Heart left ventricle (tissue), 16 donors: ENCODE data around the gene RIOX2. TPM values are rescaled to one million over a fixed set of nuclear protein-coding genes. Genes with fewer than 3 reads are reported as not detected.

Experiments used
- ATAC-seq, 4 donors: fragments of 200-7000 bp; cut with Tn5 transposase; one replicate each; pipeline ENCODE4 v1.9.1; 2020 to 2022; ENCODE audit warnings: moderate library complexity in 4 of 4, mild to moderate bottlenecking in 3 of 4, moderate number of reproducible peaks in 1 of 4
- DNase-seq, 5 donors: peaks; one replicate each; pipeline ENCODE4 v3.0.0-alpha.2; 2020
- H3K27ac ChIP-seq, 12 donors: fragments of 200-600 bp; sonication (generic) in 4 of 12; one replicate each; pipeline versions ENCODE4 v1.5.0 to v1.8.0; 2016 to 2022; ENCODE audit warnings: mild to moderate bottlenecking in 2 of 12
- H3K27me3 ChIP-seq, 9 donors: fragments of 200-600 bp; sonication (generic) in 2 of 9; one replicate each; pipeline versions ENCODE4 v1.5.1 to v1.8.0; 2016 to 2022; ENCODE audit warnings: mild to moderate bottlenecking in 3 of 9
- H3K36me3 ChIP-seq, 9 donors: fragments of 200-600 bp; sonication (generic) in 2 of 9; one replicate each; pipeline versions ENCODE4 v1.5.0 to v1.8.0; 2018 to 2022; ENCODE audit warnings: mild to moderate bottlenecking in 2 of 9
- H3K4me1 ChIP-seq, 12 donors: fragments of 200-600 bp; sonication (generic) in 4 of 12; one replicate each; pipeline versions ENCODE4 v1.5.0 to v1.8.0; 2016 to 2022; ENCODE audit warnings: mild to moderate bottlenecking in 3 of 12
- H3K4me3 ChIP-seq, 12 donors: fragments of 200-600 bp; sonication (generic) in 4 of 12; one replicate each; pipeline versions ENCODE4 v1.5.0 to v1.8.0; 2017 to 2022; ENCODE audit warnings: mild to moderate bottlenecking in 9 of 12, moderate library complexity in 4 of 12
- H3K9me3 ChIP-seq, 12 donors: fragments of 200-600 bp; sonication (generic) in 4 of 12; one replicate each; pipeline versions ENCODE4 v1.5.0 to v1.8.0; 2016 to 2022; ENCODE audit warnings: mild to moderate bottlenecking in 1 of 12
- CTCF ChIP-seq, 12 donors: fragments of 200-600 bp; sonication (generic) in 4 of 12; IDR thresholded peaks; one replicate each; pipeline versions ENCODE4 v1.5.0 to v1.8.0; 2018 to 2022; ENCODE audit warnings: antibody characterized with exemption in 12 of 12, mild to moderate bottlenecking in 5 of 12
- POLR2A ChIP-seq, 2 donors: fragments of 450-650 bp; IDR thresholded peaks; one replicate each; pipeline ENCODE4 v1.6.1; 2017; ENCODE audit warnings: antibody characterized with exemption in 2 of 2, mild to moderate bottlenecking in 2 of 2, moderate library complexity in 2 of 2
- whole genome bisulfite sequencing, 4 donors: extraction: QIAGEN DNeasy Blood & Tissue Kit in 2 of 4; methylation state at CpG; one replicate each; pipeline versions ENCODE4 v1.1.5 to v1.1.7; 2013 to 2018; 5-methylcytosine and 5-hydroxymethylcytosine counted together
- intact Hi-C, 10 donors: fragments of 100-400 bp; cut with DNase I; formaldehyde crosslinking; loops; one replicate each; pipeline versions ENCODE4 v1.11.1 to v1.14.2; 2022
- polyA plus RNA-seq, 2 donors: library from polyadenylated mRNA; stranded (reverse); fragments of 200-250 nt; gene quantifications; one replicate each; pipeline ENCODE4 v1.2.3, GENCODE V29; 2013
- total RNA-seq, 9 donors: library from RNA; depleted of rRNA in 2 of 9; stranded (reverse); fragments of >200 nt in 2 of 9; fragmentation: NEBNext Ultra II Directional in 3 of 9; extraction: Animal tissue kit (Norgen Biotek cat#: 25700) in 3 of 9; gene quantifications; one replicate each; pipeline versions ENCODE4 v1.1.0 to v1.2.4, GENCODE V29; 2016 to 2023
- donor health status: ischemic (EF 13 %, LVEDD 7.1; RV severe dilation, severe dysfunction).
- donor health status: healthy with polysubstance abuse.
- donor health status: DM: no; HTN: yes; CAD: no.
- donor health status: DM: no; HTN: no; CAD: no.
- donor health status: ischemic (EF 25% LVEDD 6.9; RV normal size, moderate dysfunction).
- donor health status: ischemic (EF 25% LVEDD 5.7; RV mildly dilated, moderate dysfunction).
- donor health status: healthy.
- donor health status: DM: yes; HTN: yes; CAD: no.
- donor health status: ischemic (EF 35%, LVEDD 5.7; RV mildly dilated, moderate dysfunction).
- donor health status: nonischemic (EF 11% LVEDD 7.7; RV severe dilation, severe dysfunction).
- donor health status: DM: yes; HTN: yes; CAD: no.
- donor health status: PGD.
- donor health status: ischemic (EF 29% LVEDD 5.4; RV normal size, mild dysfunction).
- donor health status: nonischemic (EF 23%, LVEDD 6.1; RV moderate dilation, normal function).

The RIOX2 gene
- total and polyA plus RNA-seq, 11 donors = 8.9 to 15.9 (median 12.1) TPM

- Histone ChIP-seq H3K27me3 (no peaks in the 10 kb centered on the region), H3K36me3 (peaks cover 0 to 93% (median 63%) of the 10 kb centered on the region in 9 donors), H3K27ac (no peak overlapping the region), H3K9me3 (no peaks in the 10 kb centered on the region), H3K4me1 (peaks cover 0 to 16% (median 0%) of the 10 kb centered on the region in 12 donors), H3K4me3 (no peak overlapping the region)
- WGBS, 4 donors = 89 to 94% (median 92%) methylated on average over 9 of the region's 9 CpGs
- intact Hi-C loops = loop anchor here in 1 of 10 donors (5.0 kb wide), 1 partner anchor 157 kb away; no protein-coding TSS in a partner anchor
- no peak for TF ChIP-seq CTCF (IDR thresholded peaks at IDR 0.05)
- TF ChIP-seq POLR2A (IDR thresholded peaks at IDR 0.05) = no peak
- no peak for ATAC-seq
- no peak for DNase-seq
Observed at GRCh38 chr3:97954228-97954827, 17.9 kb downstream of the RIOX2 start.

GRCh38 chr3:97952872-97953271 lies 19.4 kb downstream of the RIOX2 start:
- Histone ChIP-seq H3K36me3 (peaks cover 0 to 94% (median 65%) of the 10 kb centered on the region in 9 donors), H3K27ac (no peak overlapping the region), H3K4me1 (peaks cover 0 to 5% (median 0%) of the 10 kb centered on the region in 12 donors), H3K4me3 (no peak overlapping the region), H3K9me3 (no peaks in the 10 kb centered on the region), H3K27me3 (no peaks in the 10 kb centered on the region)
- ATAC-seq (no peak), DNase-seq (no peak)
- TF ChIP-seq POLR2A (IDR thresholded peaks at IDR 0.05) = no peak
- TF ChIP-seq CTCF (IDR thresholded peaks at IDR 0.05) = no peak
- intact Hi-C loops = loop anchor here in 1 of 10 donors (5.0 kb wide), 1 partner anchor 156 kb away; no protein-coding TSS in a partner anchor
- 83 to 100% (median 97%) methylated on average over 1 of the region's 1 CpG for WGBS, 4 donors

GRCh38 chr3:97952280-97952679 lies 20.0 kb downstream of the RIOX2 start:
- DNase-seq (peak in 1 of 5 donors; percentile 44), ATAC-seq (peak in 2 of 4 donors; percentile 65 to 84)
- no peaks in the 10 kb centered on the region for H3K4me1 ChIP-seq
- no peak overlapping the region for H3K4me3 ChIP-seq
- H3K9me3 ChIP-seq = no peaks in the 10 kb centered on the region
- intact Hi-C loops = loop anchor here in 1 of 10 donors (5.0 kb wide), 1 partner anchor 155 kb away; no protein-coding TSS in a partner anchor
- no peak overlapping the region for H3K27ac ChIP-seq
- peaks cover 0 to 95% (median 71%) of the 10 kb centered on the region in 9 donors for H3K36me3 ChIP-seq
- no peak for TF ChIP-seq CTCF (IDR thresholded peaks at IDR 0.05)
- no peak for TF ChIP-seq POLR2A (IDR thresholded peaks at IDR 0.05)
- 86 to 95% (median 92%) methylated on average over 3 of the region's 3 CpGs for WGBS, 4 donors
- no peaks in the 10 kb centered on the region for H3K27me3 ChIP-seq

- Histone ChIP-seq H3K36me3 (peaks cover 0 to 99% (median 87%) of the 10 kb centered on the region in 9 donors), H3K4me1 (no peaks in the 10 kb centered on the region), H3K4me3 (no peak overlapping the region), H3K27ac (no peak overlapping the region), H3K27me3 (no peaks in the 10 kb centered on the region), H3K9me3 (no peaks in the 10 kb centered on the region)
- intact Hi-C loops = loop anchor here in 1 of 10 donors (5.0 kb wide), 1 partner anchor 153 kb away; no protein-coding TSS in a partner anchor
- TF ChIP-seq CTCF (IDR thresholded peaks at IDR 0.05) (no peak), POLR2A (IDR thresholded peaks at IDR 0.05) (no peak)
- DNase-seq (no peak), ATAC-seq (no peak)
- WGBS, 4 donors = 93 to 98% (median 98%) methylated on average over 3 of the region's 3 CpGs
Observed at GRCh38 chr3:97950360-97950759, 21.9 kb downstream of the RIOX2 start.
